ENCODE data around the gene PROSER2. TPM values are rescaled to one million over a fixed set of nuclear protein-coding genes. Genes with fewer than 3 reads are reported as not detected.

Gene PROSER2
- total RNA-seq, 4 donors from 2014 or later, result 2.3 to 10.7 (median 3.7) TPM

- Histone ChIP-seq H3K27ac (no peak overlapping the region), H3K36me3 (no peaks in the 10 kb centered on the region), H3K9me3 (no peaks in the 10 kb centered on the region), H3K27me3 (no peaks in the 10 kb centered on the region), H3K4me3 (no peak overlapping the region), H3K4me1 (peaks cover 0 to 22% (median 3%) of the 10 kb centered on the region in 4 donors)
- no peak for DNase-seq
- TF ChIP-seq POLR2A (IDR thresholded peaks at IDR 0.05) (no peak), CTCF (IDR thresholded peaks at IDR 0.05) (no peak)
Observed at GRCh38 chr10:11878776-11879175, 55.6 kb downstream of the PROSER2 start.

GRCh38 chr10:11879387-11880094 lies 56.4 kb downstream of the PROSER2 start:
- Histone ChIP-seq H3K27me3 (no peaks in the 10 kb centered on the region), H3K27ac (no peak overlapping the region), H3K4me3 (no peak overlapping the region), H3K36me3 (no peaks in the 10 kb centered on the region), H3K9me3 (no peaks in the 10 kb centered on the region), H3K4me1 (peaks cover 0 to 17% (median 3%) of the 10 kb centered on the region in 4 donors)
- DNase-seq, result no peak
- TF ChIP-seq POLR2A (IDR thresholded peaks at IDR 0.05), result no peak
- TF ChIP-seq CTCF (IDR thresholded peaks at IDR 0.05), result no peak

- no peak overlapping the region for H3K4me3 ChIP-seq
- H3K4me1 ChIP-seq, result peaks cover 0 to 9% (median 0%) of the 10 kb centered on the region in 4 donors
- DNase-seq, result no peak
- no peaks in the 10 kb centered on the region for H3K36me3 ChIP-seq
- TF ChIP-seq POLR2A (IDR thresholded peaks at IDR 0.05), result no peak
- no peak for TF ChIP-seq CTCF (IDR thresholded peaks at IDR 0.05)
- H3K9me3 ChIP-seq, result no peaks in the 10 kb centered on the region
- H3K27ac ChIP-seq, result no peak overlapping the region
- no peaks in the 10 kb centered on the region for H3K27me3 ChIP-seq
Observed at GRCh38 chr10:11880151-11881029, 57.2 kb downstream of the PROSER2 start.

GRCh38 chr10:11881030-11881476 lies 57.9 kb downstream of the PROSER2 start:
- no peak for DNase-seq
- no peak overlapping the region for H3K4me3 ChIP-seq
- H3K4me1 ChIP-seq, result peaks cover 0 to 2% (median 0%) of the 10 kb centered on the region in 4 donors
- no peaks in the 10 kb centered on the region for H3K27me3 ChIP-seq
- H3K9me3 ChIP-seq, result no peaks in the 10 kb centered on the region
- H3K27ac ChIP-seq, result no peak overlapping the region
- TF ChIP-seq POLR2A (IDR thresholded peaks at IDR 0.05), result no peak
- no peak for TF ChIP-seq CTCF (IDR thresholded peaks at IDR 0.05)
- H3K36me3 ChIP-seq, result no peaks in the 10 kb centered on the region

- DNase-seq, result peak in 1 of 3 donors; percentile 68
- Histone ChIP-seq H3K4me3 (no peak overlapping the region), H3K27ac (peak overlapping the region in 1 of 4 donors; percentile 48), H3K4me1 (no peaks in the 10 kb centered on the region), H3K27me3 (no peaks in the 10 kb centered on the region), H3K36me3 (no peaks in the 10 kb centered on the region), H3K9me3 (no peaks in the 10 kb centered on the region)
- TF ChIP-seq CTCF (IDR thresholded peaks at IDR 0.05) (no peak), POLR2A (IDR thresholded peaks at IDR 0.05) (no peak)
Observed at GRCh38 chr10:11881477-11882417, 58.6 kb downstream of the PROSER2 start.

Measured in Peyer's patch (tissue), 4 donors.